NCI-H510A treated with DMSO at 0.1 percent for 48 hours (cell line): ENCODE data around the gene PDCD1.
"Not testable (repeated sequence)": the region's sequence is repeated elsewhere in the genome, so short reads cannot be mapped to it uniquely, and the experiment has no call there.

ENCODE experiments used
- DNase-seq: peaks from one replicate; lab custom pipeline; 2025; lab: John Stamatoyannopoulos, UW

PDCD1 gene

GRCh38 chr2:241833756-241834526 lies 24.8 kb downstream of the PDCD1 start:
- DNase-seq, result not testable (repeated sequence)

GRCh38 chr2:241833101-241833663 lies 25.5 kb downstream of the PDCD1 start:
- no peak for DNase-seq

- DNase-seq, result no peak
Measured at GRCh38 chr2:241827394-241827793, 31.3 kb downstream of the PDCD1 start.

- not testable (repeated sequence) for DNase-seq
Measured at GRCh38 chr2:241823531-241824437, 34.9 kb downstream of the PDCD1 start.

- no peak for DNase-seq
Measured at GRCh38 chr2:241822264-241822623, 36.5 kb downstream of the PDCD1 start.

GRCh38 chr2:241821460-241822263 lies 37.0 kb downstream of the PDCD1 start:
- no peak for DNase-seq

GRCh38 chr2:241820625-241821384 lies 37.9 kb downstream of the PDCD1 start:
- no peak for DNase-seq

- not testable (repeated sequence) for DNase-seq
Measured at GRCh38 chr2:241819947-241820624, 38.6 kb downstream of the PDCD1 start.

- no peak for DNase-seq
Measured at GRCh38 chr2:241818943-241819270, 39.8 kb downstream of the PDCD1 start.

GRCh38 chr2:241818229-241818942 lies 40.3 kb downstream of the PDCD1 start:
- no peak for DNase-seq

GRCh38 chr2:241817821-241818215 lies 40.9 kb downstream of the PDCD1 start:
- DNase-seq, result not testable (repeated sequence)

GRCh38 chr2:241817126-241817820 lies 41.4 kb downstream of the PDCD1 start:
- no peak for DNase-seq

GRCh38 chr2:241816431-241817121 lies 42.1 kb downstream of the PDCD1 start:
- no peak for DNase-seq

- DNase-seq, result no peak
Measured at GRCh38 chr2:241815477-241816430, 42.9 kb downstream of the PDCD1 start.

GRCh38 chr2:241814643-241815476 lies 43.8 kb downstream of the PDCD1 start:
- no peak for DNase-seq

- no peak for DNase-seq
Measured at GRCh38 chr2:241814393-241814642, 44.4 kb downstream of the PDCD1 start.
